ENCODE data around the gene ALS2.

DNA sequence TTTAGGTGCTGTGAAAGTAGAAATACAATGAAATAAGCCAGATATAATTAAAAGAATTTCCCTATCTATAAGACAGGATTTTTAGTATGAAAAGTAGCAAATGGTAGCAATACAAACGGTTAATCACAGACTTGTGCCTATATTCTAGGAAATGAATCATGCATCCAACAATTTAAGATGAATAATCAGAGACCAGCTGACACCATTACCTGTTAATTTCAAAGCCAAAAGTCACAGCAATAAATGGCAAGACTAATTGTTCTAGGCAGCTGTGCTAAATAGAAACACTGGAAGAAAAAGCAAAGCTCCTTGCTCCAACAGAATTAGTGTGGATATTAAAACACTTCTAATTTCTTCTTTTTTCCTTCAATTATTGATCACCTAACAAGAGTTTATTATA is 47.2 kb downstream of the ALS2 start:
- TF ChIP-seq, protein P1, sequence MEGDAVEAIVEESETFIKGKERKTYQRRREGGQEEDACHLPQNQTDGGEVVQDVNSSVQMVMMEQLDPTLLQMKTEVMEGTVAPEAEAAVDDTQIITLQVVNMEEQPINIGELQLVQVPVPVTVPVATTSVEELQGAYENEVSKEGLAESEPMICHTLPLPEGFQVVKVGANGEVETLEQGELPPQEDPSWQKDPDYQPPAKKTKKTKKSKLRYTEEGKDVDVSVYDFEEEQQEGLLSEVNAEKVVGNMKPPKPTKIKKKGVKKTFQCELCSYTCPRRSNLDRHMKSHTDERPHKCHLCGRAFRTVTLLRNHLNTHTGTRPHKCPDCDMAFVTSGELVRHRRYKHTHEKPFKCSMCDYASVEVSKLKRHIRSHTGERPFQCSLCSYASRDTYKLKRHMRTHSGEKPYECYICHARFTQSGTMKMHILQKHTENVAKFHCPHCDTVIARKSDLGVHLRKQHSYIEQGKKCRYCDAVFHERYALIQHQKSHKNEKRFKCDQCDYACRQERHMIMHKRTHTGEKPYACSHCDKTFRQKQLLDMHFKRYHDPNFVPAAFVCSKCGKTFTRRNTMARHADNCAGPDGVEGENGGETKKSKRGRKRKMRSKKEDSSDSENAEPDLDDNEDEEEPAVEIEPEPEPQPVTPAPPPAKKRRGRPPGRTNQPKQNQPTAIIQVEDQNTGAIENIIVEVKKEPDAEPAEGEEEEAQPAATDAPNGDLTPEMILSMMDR (IDR thresholded peaks at IDR 0.05), result no peak
- TF ChIP-seq, protein P2, sequence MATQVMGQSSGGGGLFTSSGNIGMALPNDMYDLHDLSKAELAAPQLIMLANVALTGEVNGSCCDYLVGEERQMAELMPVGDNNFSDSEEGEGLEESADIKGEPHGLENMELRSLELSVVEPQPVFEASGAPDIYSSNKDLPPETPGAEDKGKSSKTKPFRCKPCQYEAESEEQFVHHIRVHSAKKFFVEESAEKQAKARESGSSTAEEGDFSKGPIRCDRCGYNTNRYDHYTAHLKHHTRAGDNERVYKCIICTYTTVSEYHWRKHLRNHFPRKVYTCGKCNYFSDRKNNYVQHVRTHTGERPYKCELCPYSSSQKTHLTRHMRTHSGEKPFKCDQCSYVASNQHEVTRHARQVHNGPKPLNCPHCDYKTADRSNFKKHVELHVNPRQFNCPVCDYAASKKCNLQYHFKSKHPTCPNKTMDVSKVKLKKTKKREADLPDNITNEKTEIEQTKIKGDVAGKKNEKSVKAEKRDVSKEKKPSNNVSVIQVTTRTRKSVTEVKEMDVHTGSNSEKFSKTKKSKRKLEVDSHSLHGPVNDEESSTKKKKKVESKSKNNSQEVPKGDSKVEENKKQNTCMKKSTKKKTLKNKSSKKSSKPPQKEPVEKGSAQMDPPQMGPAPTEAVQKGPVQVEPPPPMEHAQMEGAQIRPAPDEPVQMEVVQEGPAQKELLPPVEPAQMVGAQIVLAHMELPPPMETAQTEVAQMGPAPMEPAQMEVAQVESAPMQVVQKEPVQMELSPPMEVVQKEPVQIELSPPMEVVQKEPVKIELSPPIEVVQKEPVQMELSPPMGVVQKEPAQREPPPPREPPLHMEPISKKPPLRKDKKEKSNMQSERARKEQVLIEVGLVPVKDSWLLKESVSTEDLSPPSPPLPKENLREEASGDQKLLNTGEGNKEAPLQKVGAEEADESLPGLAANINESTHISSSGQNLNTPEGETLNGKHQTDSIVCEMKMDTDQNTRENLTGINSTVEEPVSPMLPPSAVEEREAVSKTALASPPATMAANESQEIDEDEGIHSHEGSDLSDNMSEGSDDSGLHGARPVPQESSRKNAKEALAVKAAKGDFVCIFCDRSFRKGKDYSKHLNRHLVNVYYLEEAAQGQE (IDR thresholded peaks at IDR 0.05; ENCODE audit: insufficient read depth in 1 of 2, low read depth in 2 of 2, low read length in 1 of 2), result no peak
- TF ChIP-seq POLR2AphosphoS5 (IDR thresholded peaks at IDR 0.05; ENCODE audit: low read depth, low read length) (no peak), TCF7L2 (IDR thresholded peaks at IDR 0.05; ENCODE audit: low read depth, low read length) (no peak), SIN3A (IDR thresholded peaks at IDR 0.05; ENCODE audit: borderline replicate concordance, insufficient read depth, low read depth, low read length) (no peak)

All from Panc1 (cell line).